GM19099 (cell line): ENCODE data around the gene FAM186B.

Source experiments
- POLR2A ChIP-seq: IDR thresholded peaks from 3 replicates; pipeline ENCODE4 v1.6.1; 2011; ENCODE audit warnings: low read depth; ENCODE audit not compliant: insufficient read length; ENCODE audit errors: extremely low read depth

FAM186B gene

DNA sequence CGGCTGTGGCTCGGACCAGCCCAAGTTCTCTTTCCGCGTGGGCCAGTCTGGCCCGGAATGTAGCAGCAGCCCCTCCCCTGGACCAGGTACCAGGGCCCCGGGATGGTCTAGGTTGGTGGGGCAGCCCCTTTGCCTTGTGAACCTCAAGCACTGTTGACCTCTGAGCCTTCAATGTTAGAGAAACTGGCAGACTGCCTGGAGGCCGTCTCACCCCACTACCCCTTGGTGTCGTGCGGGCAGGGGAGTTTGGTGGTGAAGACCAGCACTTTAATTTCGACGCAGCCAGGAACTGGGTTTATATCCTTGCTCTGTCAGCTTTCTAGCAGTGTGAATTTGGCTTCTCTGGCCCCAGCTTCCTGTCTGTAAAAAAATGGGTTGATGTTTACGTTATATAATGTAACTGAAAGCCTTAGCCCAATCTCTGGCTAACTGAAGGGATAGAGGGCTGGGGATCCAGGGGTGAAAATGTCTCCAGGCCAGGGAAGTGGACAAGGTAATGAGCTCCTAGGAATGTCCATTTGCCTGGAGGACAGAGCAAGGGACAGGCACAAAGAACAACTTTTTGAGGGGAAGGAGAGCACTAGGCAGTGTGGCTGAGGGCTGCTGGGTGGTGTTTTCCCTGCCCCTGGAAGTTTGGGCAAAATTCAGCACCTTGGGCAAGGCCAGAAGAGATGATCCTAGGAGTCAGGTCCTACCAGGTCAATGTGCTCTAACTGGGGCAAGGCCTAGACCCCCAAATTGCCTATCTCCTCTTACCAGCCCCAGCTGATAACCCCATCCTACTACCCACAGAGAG is 48.9 kb downstream of the FAM186B start:
- no peak for TF ChIP-seq POLR2A

DNA sequence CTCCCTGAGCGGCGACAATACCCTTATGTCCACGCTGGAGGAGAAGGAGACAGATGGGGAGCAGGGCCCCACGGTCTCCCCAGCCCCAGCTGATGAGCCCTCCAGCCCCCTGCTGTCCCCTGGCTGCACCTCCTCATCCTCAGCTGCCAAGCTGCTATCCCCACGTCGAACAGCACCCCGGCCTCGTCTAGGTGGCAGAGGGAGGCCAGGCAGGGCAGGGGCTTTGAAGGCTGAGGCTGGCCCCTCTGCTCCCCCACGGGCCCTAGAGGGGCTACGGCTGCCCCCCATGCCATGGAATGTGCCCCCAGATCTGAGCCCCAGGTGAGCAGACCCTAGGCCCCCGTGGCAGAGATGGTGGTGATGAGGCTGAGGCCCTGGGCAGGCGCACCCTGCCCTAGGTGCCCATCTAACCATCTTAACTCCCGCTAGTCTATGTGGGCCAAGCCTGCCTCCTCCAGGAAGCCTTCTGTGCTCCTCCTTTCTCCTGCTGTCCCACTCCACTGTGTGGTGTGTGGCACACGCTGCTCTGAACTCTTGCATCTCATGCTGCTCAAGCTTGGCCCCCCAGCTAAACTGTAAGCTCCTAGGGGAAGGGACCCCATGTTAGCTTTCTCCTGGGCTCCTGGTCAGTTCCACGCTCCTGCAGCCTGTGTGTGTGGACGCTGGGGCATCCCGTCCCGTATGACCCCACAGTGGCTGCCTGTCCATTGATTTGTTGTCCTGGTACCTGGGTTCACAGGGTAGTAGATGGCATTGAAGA is 49.6 kb downstream of the FAM186B start:
- TF ChIP-seq POLR2A = no peak

DNA sequence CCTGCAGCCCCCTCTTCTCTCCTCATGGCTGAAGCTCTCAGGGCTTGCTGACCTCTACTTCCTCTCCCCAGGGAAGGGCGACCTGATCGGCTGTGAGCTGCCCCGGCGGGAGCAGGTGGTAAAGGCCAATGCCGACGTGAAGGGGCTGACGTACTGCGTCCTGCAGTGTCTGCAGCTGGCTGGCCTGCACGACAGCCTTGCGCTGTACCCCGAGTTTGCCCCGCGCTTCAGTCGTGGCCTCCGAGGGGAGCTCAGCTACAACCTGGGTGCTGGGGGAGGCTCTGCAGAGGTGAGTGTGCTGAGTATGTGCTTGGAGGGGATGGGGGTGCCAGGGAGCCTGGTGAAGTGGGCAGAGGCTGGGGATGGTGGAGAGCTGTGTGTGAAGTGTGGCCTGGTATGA is 51.2 kb downstream of the FAM186B start:
- no peak for TF ChIP-seq POLR2A

DNA sequence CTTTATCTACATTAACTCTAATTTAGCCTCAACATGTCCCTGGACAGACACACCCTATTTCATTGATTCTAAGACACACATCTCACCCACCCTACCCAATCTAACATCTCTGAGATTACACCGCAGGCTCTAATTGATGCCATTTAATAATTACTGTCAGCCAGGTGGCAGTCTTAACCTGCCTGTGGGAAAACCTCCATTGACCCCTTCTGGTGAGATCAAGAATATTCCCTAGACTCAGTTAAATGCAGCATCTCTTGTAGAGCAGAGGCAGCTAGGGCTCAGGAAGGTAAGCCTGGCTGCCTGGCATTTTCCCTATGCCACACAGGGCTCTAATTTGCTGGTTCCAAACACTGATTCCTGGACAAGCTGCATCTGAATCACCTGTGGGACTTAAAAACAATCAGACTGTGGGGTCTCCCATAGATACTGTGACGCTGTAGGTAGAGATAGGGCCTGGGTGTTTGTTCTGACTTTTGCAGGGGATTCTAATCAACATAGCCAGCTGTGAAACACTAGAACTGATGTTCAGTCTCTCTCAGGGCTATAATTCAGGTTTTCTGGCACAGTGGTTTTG is 51.8 kb downstream of the FAM186B start:
- TF ChIP-seq POLR2A = no peak

DNA sequence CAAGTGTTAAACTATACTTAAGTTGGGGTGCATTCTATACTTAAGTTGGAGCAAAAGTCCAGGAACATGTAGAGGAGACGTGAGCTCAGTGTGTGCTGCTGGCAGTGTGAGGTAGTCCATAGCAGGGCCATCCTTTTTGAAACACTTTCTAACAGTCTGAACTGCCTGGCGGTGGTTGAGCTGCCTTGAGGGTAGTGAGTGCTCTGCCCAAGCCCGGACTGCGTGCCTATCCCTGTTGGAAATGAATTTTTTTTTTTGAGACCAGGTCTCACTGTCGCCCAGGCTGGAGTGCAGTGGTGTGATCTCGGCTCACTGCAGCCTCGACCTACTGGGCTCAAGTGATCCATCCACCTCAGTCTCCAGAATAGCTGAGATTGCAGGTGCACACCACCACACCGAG is 52.5 kb downstream of the FAM186B start:
- TF ChIP-seq POLR2A = no peak

DNA sequence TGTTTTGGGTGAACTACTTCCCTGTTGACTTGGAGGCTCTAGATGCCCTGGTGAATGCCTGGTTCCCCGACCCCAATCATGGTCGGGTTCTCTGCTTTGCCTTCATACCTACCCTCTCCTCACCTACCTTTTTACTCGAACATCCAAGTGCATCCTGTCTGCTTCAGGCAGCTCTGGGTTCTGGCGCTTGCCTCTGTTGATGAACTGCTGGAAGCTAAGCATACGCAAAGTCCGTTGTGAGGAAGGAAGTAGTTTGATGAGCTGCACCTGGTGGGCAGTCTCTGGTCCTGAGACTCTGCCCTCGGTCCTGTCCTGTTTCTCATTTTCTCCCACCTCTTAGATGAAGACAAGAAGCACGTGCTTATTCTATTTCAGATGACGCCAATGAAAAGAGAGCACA is 53.0 kb downstream of the FAM186B start:
- TF ChIP-seq POLR2A = no peak

DNA sequence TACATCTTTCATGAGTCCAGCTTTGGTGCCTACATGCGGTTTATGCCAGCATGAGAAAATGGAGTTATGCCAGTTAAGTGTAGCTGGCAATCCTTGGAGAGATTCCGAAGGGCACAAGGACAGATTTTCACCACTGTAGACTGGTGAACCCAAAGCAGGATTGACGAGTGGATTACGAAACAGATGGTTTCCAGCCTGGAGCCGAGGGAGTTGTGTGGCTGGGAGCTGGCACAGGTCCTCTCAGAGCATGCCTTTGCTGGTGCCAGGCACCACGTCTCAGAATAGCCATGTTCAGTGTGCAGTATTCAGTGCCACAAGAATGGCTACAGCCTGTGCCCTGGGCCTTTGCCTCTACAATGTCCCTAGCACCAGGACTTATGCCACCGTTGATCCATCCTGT is 53.4 kb downstream of the FAM186B start:
- no peak for TF ChIP-seq POLR2A

DNA sequence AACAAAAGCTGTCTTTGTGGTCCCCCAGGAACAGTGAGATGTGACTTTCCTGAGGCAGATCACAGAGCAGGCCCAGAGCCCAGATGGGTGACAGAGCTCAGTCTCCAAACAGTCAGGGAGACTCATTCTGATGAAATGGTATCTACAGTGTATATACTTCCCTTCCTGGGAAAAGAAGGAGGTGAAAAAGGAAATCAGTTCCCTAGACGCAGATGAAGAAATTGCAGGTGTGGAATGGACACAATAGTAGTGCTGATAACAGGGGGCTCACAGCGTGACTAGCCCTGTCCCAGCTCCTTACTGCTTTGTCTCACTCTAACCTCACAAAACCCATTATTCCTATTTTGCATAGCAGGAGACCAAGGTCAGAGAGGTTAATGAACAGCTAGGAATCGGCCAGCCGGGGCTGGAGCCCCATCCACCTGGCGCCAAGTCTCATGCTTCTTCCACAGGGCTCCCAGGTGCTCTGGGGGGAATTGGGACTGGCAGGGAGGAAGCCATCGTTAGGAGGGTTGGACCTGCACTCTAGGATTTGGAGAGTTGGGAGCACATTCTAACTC is 54.7 kb downstream of the FAM186B start:
- no peak for TF ChIP-seq POLR2A

DNA sequence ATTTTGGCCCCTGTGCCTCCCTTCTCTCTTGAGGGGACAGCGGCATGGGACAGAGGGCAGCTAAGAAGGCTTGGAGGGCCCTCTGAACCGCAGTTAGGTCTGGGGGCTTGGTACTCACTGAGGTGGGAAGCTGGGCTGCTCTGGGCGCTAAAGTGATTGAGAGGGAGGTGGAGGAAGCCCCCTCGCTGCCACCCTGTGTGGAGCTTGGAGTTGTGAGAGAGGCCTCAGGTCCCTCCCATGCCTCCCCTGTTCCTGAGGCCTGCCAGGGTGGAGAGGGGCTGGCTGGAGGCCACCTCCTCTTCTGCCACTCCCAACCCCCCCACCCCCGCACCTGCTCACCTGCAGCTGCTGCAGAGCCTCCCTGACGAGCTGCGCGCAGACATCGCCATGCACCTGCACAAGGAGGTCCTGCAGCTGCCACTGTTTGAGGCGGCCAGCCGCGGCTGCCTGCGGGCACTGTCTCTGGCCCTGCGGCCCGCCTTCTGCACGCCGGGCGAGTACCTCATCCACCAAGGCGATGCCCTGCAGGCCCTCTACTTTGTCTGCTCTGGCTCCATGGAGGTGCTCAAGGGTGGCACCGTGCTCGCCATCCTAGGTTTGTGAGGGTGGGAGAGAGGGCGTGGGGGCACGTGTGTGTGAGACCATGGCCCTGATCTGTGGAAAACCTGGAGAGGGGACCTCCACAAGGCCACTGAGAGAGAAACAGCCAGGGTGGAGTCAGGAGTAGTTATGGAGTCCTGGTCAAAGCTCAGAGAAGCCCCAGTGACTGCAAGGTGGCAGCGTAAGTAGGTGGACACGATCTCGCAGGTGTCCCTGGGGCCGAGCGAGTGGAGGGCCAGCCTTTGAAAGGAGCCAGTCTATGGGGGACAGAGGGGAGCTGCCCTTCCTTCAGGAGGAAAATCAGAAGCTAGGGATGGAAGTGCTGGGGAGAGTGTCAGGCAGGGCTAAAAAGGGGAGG is 55.4 kb downstream of the FAM186B start:
- TF ChIP-seq POLR2A = no peak

DNA sequence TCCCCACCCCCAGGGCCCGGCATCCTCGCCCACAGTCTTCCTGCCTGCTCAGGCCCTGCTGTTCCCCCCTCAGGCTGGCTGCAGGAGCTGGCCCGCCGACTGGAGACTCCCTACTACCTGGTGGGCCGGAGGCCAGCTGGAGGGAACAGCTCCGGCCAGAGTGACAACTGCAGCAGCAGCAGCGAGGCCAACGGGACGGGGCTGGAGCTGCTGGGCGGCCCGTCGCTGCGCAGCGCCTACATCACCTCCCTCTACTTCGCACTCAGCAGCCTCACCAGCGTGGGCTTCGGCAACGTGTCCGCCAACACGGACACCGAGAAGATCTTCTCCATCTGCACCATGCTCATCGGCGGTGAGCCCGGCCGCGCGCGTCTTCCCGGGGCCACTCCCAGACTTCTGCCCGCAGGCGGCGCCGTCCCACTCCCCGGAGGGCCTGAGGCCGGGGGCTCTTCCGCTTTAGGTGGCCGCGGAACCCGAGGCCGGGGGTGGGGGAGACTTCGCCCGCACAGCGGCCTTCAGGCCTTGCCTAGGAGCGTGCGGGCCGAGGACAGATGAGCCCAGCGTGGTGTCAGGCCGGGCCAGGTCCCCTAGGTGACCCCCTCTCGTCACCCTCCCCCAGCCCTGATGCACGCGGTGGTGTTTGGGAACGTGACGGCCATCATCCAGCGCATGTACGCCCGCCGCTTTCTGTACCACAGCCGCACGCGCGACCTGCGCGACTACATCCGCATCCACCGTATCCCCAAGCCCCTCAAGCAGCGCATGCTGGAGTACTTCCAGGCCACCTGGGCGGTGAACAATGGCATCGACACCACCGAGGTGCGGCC is 56.4 kb downstream of the FAM186B start:
- TF ChIP-seq POLR2A = no peak

DNA sequence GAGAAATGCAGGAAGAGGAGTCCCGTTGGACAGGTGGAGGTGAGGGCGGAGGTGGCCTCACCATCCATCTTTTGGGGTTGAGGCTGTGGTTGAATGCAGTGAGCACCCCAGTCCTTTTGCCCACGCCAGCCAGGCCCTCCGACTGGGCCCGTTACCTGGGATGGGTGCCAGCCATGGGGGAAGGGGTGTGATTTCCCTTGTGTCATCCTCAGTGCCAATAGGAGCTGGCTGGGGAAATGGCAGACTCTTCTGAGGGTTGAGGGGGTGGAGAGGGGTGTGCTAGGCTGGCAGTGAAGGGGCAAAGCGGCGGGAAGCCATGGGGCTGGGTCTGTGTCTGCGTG is 57.0 kb downstream of the FAM186B start:
- no peak for TF ChIP-seq POLR2A

DNA sequence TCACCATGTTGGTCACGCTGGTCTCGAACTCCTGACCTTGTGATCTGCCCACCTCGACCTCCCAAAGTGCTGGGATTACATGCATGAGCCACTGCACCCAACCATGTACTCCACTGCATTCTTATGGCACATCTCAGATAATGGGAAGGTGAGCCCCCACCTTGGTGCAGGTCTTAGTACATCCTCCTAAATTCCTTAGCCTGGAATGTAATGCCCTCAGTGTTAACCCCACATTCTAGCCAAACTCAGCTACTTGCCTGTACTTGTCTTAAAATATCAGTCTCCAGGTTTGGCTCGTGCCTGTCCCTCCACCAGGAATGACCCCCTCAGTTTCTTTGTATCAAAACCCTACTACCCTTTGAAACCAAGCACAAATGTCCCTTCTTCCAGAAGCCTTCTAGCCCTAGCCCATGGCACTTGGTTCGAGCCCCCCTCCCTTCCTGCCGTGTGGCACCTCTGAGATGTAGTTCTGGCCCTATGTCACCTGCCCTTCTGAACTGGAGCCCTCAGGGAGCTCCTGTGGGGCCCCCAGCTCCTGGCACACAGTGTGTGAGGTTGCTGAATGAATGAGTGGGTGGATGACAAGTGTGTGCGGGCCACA is 58.2 kb downstream of the FAM186B start:
- TF ChIP-seq POLR2A = no peak

DNA sequence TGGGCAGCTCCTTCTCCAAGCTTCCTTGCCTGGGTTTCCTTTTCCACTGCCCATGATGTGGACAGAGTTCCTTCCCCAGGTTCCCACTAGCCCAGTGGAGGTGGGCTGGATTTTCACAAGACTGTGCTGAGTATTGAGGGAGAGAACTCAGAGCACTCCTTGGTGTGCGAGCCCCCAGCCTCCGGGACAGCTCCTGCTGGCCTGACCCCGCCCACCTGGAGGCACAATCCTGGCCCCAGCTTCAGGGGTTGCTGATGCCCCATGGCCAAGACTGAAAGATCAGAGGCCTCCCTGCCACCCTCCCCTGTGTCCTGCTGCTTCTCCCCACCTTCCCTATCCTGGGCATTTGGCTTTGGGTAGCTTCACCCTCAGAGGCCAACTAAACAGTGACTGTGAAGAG is 59.0 kb downstream of the FAM186B start:
- no peak for TF ChIP-seq POLR2A
